SK-N-SH treated with all-trans-retinoic acid at 6 μM for 48 hours (cell line): ENCODE measurements around the gene RGL1.

Experiments
- ATAC-seq: fragments of 200-7000 bp; cut with Tn5 transposase; 3 replicates; pipeline ENCODE4 v1.9.1; 2020; ENCODE audit warnings: mild to moderate bottlenecking, moderate library complexity
- ARNTL ChIP-seq: fragments of 450-650 bp; formaldehyde crosslinking; IDR thresholded peaks from 2 replicates; pipeline ENCODE4 v1.5.0; 2020; ENCODE audit warnings: low read depth, mild to moderate bottlenecking, moderate library complexity, borderline replicate concordance
- BACH2 ChIP-seq: fragments of 250-450 bp; sonication (Bioruptor Pico); IDR thresholded peaks from 2 replicates; pipeline ENCODE4 v1.9.0; 2021; ENCODE audit warnings: mild to moderate bottlenecking, borderline replicate concordance
- CREB5 ChIP-seq: fragments of 250-450 bp; sonication (Bioruptor Pico); IDR thresholded peaks from 2 replicates; pipeline ENCODE4 v1.5.1; 2020; ENCODE audit warnings: low read depth, mild to moderate bottlenecking, moderate library complexity
- CSDC2 ChIP-seq: fragments of 250-450 bp; sonication (Bioruptor Pico); IDR thresholded peaks from 2 replicates; pipeline ENCODE4 v1.5.0; 2020; ENCODE audit warnings: mild to moderate bottlenecking, moderate library complexity
- CSRNP3 ChIP-seq: fragments of 250-450 bp; sonication (Bioruptor Pico); IDR thresholded peaks from 2 replicates; pipeline ENCODE4 v1.5.1; 2021; ENCODE audit warnings: mild to moderate bottlenecking, moderate library complexity
- ESRRG ChIP-seq: fragments of 250-450 bp; sonication (Bioruptor Pico); IDR thresholded peaks from 2 replicates; pipeline ENCODE4 v1.6.1; 2021; ENCODE audit warnings: mild to moderate bottlenecking
- GLIS3 ChIP-seq: fragments of 250-450 bp; sonication (Bioruptor Pico); IDR thresholded peaks from 2 replicates; pipeline ENCODE4 v1.5.0; 2020; ENCODE audit warnings: mild to moderate bottlenecking, moderate library complexity
- ISL1 ChIP-seq: fragments of 250-450 bp; sonication (Bioruptor Pico); IDR thresholded peaks from 2 replicates; pipeline ENCODE4 v2.1.2; 2022; ENCODE audit warnings: mild to moderate bottlenecking, moderate library complexity
- OSR1 ChIP-seq: fragments of 250-450 bp; sonication (Bioruptor Pico); IDR thresholded peaks from 2 replicates; pipeline ENCODE4 v1.8.0; 2022; ENCODE audit warnings: moderate library complexity, mild to moderate bottlenecking, inconsistent platforms
- PATZ1 ChIP-seq: fragments of 250-450 bp; sonication (Bioruptor Pico); IDR thresholded peaks from 2 replicates; pipeline ENCODE4 v1.8.0; 2020; ENCODE audit warnings: mild to moderate bottlenecking, moderate library complexity, borderline replicate concordance
- POU6F1 ChIP-seq: fragments of 250-450 bp; sonication (Bioruptor Pico); IDR thresholded peaks from 2 replicates; pipeline ENCODE4 v1.8.0; 2021; ENCODE audit warnings: low read depth, mild to moderate bottlenecking, moderate library complexity, borderline replicate concordance
- PPARA ChIP-seq: fragments of 250-450 bp; sonication (Bioruptor Pico); IDR thresholded peaks from 2 replicates; pipeline ENCODE4 v1.5.0; 2020; ENCODE audit warnings: mild to moderate bottlenecking, borderline replicate concordance
- RARB ChIP-seq: fragments of 250-450 bp; sonication (Bioruptor Pico); IDR thresholded peaks from 2 replicates; pipeline ENCODE4 v1.8.0; 2021; ENCODE audit warnings: mild to moderate bottlenecking, moderate library complexity
- SNAI2 ChIP-seq: fragments of 250-450 bp; sonication (Bioruptor Pico); IDR thresholded peaks from 2 replicates; pipeline ENCODE4 v1.5.0; 2020; ENCODE audit warnings: mild to moderate bottlenecking, moderate library complexity
- TCF4 ChIP-seq: fragments of 250-450 bp; sonication (Bioruptor Pico); IDR thresholded peaks from 2 replicates; pipeline ENCODE4 v1.8.0; 2021; ENCODE audit warnings: mild to moderate bottlenecking, moderate library complexity, borderline replicate concordance
- TOX ChIP-seq: fragments of 250-450 bp; sonication (Bioruptor Pico); IDR thresholded peaks from 2 replicates; pipeline ENCODE4 v1.8.0; 2021; ENCODE audit warnings: mild to moderate bottlenecking, moderate library complexity, borderline replicate concordance
- TSHZ2 ChIP-seq: fragments of 250-450 bp; sonication (Bioruptor Pico); IDR thresholded peaks from 2 replicates; pipeline ENCODE4 v1.5.0; 2020; ENCODE audit warnings: mild to moderate bottlenecking, moderate library complexity
- ZC3H10 ChIP-seq: fragments of 250-450 bp; sonication (Bioruptor Pico); IDR thresholded peaks from 2 replicates; pipeline ENCODE4 v1.5.1; 2021; ENCODE audit warnings: mild to moderate bottlenecking, moderate library complexity
- ZFP3 ChIP-seq: fragments of 250-450 bp; sonication (Bioruptor Pico); IDR thresholded peaks from 2 replicates; pipeline ENCODE4 v1.5.0; 2020; ENCODE audit warnings: mild to moderate bottlenecking, moderate library complexity
- ZNF565 ChIP-seq: fragments of 450-650 bp; formaldehyde crosslinking; conservative IDR thresholded peaks from 2 replicates; pipeline ENCODE4 v1.5.0; 2020; ENCODE audit warnings: low read depth, mild to moderate bottlenecking, moderate library complexity
- ZNF70 ChIP-seq: fragments of 450-650 bp; formaldehyde crosslinking; IDR thresholded peaks from 2 replicates; pipeline ENCODE4 v1.5.0; 2020; ENCODE audit warnings: mild to moderate bottlenecking, moderate library complexity
- ZNF8 ChIP-seq: fragments of 450-650 bp; formaldehyde crosslinking; IDR thresholded peaks from 2 replicates; pipeline ENCODE4 v1.5.0; 2020; ENCODE audit warnings: mild to moderate bottlenecking, moderate library complexity

The RGL1 gene

GRCh38 chr1:183925947-183926346, 121.0 kb downstream of the RGL1 start:
- ATAC-seq: no peak
- TF ChIP-seq BACH2 (CRISPR knock-in tag): no peak
- TF ChIP-seq CSDC2 (CRISPR knock-in tag): no peak
- TF ChIP-seq RARB (CRISPR knock-in tag): no peak
- no peak for TF ChIP-seq OSR1 (CRISPR knock-in tag)
- no peak for TF ChIP-seq ISL1 (CRISPR knock-in tag)
- TF ChIP-seq ZNF8 (CRISPR knock-in tag): no peak
- TF ChIP-seq ZFP3 (CRISPR knock-in tag): no peak
- TF ChIP-seq GLIS3: no peak
- no peak for TF ChIP-seq PATZ1 (CRISPR knock-in tag)
- no peak for TF ChIP-seq TSHZ2
- TF ChIP-seq ARNTL (CRISPR knock-in tag): no peak
- TF ChIP-seq POU6F1: no peak
- no peak for TF ChIP-seq CSRNP3 (CRISPR knock-in tag)
- no peak for TF ChIP-seq ZNF565 (CRISPR knock-in tag)
- no peak for TF ChIP-seq SNAI2 (CRISPR knock-in tag)
- TF ChIP-seq ESRRG: no peak
- TF ChIP-seq PPARA (CRISPR knock-in tag): no peak
- no peak for TF ChIP-seq ZNF70
- no peak for TF ChIP-seq CREB5
- no peak for TF ChIP-seq TCF4 (CRISPR knock-in tag)

- no peak for ATAC-seq
- no peak for TF ChIP-seq BACH2 (CRISPR knock-in tag)
- no peak for TF ChIP-seq ZNF8 (CRISPR knock-in tag)
- TF ChIP-seq ZFP3 (CRISPR knock-in tag): no peak
- TF ChIP-seq PPARA (CRISPR knock-in tag): no peak
- TF ChIP-seq ZNF565 (CRISPR knock-in tag): no peak
- no peak for TF ChIP-seq ISL1 (CRISPR knock-in tag)
- TF ChIP-seq ZNF70: no peak
- no peak for TF ChIP-seq ZC3H10
- TF ChIP-seq TOX (CRISPR knock-in tag): no peak
- TF ChIP-seq GLIS3: no peak
- no peak for TF ChIP-seq OSR1 (CRISPR knock-in tag)
- TF ChIP-seq TCF4 (CRISPR knock-in tag): no peak
- TF ChIP-seq TSHZ2: no peak
- no peak for TF ChIP-seq POU6F1
- no peak for TF ChIP-seq PATZ1 (CRISPR knock-in tag)
- no peak for TF ChIP-seq ARNTL (CRISPR knock-in tag)
These were observed 122.1 kb downstream of the RGL1 start for GRCh38 chr1:183926983-183927382.
